GM18517 (cell line): ENCODE data around the gene OSBPL5.
"Not testable (repeated sequence)": the region's sequence is repeated elsewhere in the genome, so short reads cannot be mapped to it uniquely, and the experiment has no call there.

Source experiments
- ATAC-seq: cut with Tn5 transposase; IDR thresholded peaks from one replicate; pipeline ENCODE4 v1.9.1; 2021; ENCODE audit warnings: mild to moderate bottlenecking, moderate library complexity; ENCODE audit not compliant: unreplicated experiment

The OSBPL5 gene

DNA sequence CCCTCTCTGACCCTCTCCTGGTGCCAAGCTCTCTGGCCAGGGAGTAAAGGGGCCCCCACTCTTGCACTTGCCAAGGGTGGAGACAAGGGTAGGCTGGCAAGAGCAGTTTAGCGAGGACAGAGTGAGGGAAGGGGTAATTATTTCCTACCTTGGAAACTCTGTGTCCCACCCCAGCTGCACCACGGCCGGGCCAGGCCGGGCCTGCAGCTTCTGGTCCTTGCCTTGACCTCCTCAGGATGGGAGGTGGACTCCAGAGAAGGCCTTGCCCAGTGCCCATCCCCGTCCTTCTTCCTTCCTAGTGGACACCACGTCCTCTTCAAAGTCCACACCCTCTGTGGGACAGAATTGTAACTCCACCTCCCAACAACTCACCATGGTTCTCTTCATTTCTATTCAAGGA lies 18.4 kb upstream of the OSBPL5 start:
- no peak for ATAC-seq

DNA sequence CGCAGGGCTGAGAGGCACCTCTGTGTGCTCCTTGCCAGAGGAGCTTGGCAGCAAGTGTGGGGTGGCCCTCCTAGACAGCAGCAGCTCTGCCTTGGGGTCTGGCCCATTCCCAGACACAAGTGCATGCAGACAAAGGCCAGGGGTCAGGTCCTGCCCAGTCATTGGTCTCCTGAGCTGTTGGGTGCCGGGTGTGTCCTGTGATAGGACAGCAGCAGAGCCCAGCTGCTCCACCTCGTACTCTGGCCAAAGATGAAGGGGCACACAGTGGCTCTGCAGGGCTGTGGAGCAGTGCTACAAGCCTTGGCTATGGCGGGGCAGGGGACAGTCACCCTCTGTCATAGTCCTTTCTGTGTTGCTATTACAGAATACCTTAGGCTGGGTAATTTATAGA lies 17.3 kb upstream of the OSBPL5 start:
- no peak for ATAC-seq

DNA sequence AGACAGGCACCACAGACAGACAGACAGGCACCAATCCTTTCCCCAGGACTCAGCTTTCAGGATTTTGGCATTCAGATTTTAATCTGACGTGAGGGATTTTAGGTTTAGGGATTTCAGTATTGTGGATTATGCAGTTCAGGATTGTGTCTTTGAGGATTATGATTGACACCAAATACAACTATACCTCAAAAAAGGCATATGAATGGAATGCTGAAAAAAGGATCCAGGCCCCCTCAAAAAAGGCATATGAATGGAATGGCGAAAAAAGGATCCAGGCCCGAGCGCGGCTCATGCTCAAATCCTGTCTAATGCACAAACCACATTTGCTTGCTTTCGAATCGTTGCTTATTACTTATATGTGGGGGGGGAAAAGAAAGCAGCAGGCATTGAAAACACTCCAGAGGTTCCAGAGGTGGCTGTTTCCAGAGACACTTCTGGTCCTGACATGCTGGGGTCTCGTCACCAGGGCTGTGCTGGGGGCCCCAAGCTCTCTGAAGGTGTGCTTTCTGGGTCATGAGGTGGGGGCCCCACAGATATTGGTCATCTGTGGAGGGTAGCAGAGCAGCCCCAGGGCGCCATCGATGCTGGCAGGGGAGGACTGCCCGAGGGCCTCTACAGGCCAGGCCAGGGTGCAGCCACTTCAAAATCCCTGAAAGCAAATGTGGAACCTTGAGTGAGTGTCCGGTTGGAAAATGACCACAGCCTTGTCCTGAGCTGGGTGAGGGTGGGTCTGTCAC lies 16.8 kb upstream of the OSBPL5 start:
- no peak for ATAC-seq

DNA sequence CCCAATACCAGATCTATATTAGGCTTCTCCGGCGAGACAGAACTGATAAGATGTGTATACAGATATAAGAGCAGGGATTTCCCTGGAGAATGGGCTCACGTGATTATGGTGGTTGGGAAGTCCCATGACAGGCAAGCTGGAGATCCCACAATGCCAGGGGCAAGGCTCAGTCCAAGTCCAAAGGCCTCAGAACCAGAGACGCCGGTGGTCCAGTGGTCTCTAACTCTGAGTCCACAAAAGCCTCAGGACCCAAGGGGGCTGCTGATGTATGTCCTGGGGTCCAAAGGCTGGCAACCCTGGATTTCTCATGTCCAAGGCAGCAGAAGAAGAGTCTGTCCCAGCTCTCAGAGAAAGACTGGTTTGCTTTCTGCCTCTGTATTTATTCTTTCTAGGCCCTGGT lies 15.8 kb upstream of the OSBPL5 start:
- no peak for ATAC-seq

DNA sequence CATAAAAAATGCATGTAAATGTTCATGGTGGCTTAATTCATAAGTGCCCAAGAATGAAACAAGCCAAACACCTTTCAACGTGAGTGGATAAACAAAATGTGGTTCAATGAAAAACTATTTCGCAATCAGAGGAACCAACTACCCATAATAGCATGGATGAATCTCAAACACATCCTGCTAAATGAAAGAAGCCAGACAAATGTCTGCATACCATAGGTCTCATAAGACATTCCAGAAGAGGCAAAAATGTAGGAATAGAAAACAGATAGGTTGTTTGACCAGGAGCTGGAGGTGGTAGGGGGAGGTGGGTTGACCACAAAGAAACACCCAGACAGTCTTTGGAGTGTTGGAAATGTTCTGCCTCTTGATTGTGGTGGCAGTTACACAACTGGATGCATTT lies 13.2 kb upstream of the OSBPL5 start:
- ATAC-seq, result no peak

DNA sequence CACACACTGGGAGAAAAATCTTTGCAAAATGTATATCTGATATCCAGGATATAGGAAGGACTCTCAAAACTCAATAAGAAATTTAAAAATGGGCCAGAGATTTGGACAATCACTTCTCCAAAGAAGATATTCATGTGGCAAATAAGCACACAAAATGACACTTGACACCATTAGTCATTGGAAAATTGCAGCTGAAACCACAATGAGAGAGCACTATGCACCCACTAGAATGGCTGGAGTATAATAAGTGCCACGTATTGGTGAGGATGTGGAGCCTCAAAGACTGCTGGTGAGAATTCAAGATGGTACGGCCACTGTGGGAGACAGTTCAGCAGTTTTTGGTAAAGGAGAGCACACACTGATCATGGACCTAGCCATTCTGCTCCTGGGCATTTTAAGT lies 12.8 kb upstream of the OSBPL5 start:
- ATAC-seq, result no peak

DNA sequence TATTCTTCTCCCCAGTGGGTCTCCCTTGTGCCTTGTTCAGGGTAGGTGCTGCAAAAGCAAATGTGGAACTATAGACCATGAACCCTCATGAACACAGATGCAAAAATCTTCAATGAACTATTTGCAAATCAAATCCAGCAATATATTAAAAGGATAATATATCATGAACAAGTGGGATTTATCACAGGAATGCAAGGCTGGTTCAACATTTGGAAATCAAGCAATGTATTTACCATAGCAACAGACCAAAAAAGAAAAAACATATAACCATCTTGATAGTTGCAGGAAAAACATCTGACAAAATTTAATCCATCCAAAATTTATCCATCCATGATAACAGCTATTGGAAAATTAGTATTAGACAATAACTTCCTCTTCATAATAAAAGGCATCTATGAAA lies 11.4 kb upstream of the OSBPL5 start:
- no peak for ATAC-seq

DNA sequence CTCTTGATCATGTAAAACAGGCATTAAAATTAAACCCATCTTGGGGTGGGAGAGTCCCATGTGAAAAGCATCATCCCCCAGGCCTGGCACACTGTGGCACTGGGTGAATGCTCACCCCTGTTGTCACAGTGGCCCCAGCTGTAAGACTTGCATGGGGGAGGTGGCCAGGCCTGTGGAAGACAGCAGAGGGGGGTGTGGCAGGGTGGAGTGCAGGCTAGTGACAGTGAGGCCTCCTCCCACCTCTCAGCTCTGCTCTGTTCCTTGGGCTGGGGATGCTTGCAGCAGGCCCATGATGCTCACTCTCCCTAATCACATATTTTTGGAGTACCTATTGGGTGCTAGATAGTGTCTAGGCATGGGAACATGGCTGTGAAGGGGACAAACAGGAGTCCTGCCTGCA lies 10.1 kb upstream of the OSBPL5 start:
- ATAC-seq, result no peak

DNA sequence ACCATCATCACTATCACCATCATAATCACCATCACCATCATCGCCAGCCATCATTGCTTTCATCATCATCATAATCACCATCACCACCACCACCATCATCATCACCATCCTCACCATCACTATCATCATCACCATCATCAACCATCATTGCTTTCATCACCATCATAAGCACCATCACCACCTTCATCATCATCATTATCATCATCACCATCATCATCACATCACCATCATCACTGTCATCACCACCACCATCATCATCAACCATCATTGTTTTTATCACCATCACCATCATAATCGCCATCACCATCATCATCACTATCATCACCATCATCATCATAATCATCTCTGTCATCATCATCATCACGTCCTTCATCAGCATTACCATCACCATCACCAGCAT lies 9.3 kb upstream of the OSBPL5 start:
- ATAC-seq, result no peak

DNA sequence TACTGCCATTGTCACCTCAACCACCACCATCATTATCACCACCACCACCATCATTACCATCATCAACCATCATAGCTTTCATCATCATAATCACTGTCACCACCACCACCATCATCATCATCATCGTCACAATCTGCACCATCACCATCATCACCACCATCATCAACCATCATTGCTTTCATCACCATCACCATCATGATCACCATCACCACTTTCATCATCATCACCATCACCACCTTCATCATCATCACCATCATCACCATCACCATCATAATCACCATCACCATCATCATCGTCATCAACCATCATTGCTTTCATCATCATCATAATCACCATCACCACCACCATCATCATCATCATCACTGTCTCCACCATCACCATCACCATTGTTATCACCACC lies 8.7 kb upstream of the OSBPL5 start:
- ATAC-seq, result no peak

DNA sequence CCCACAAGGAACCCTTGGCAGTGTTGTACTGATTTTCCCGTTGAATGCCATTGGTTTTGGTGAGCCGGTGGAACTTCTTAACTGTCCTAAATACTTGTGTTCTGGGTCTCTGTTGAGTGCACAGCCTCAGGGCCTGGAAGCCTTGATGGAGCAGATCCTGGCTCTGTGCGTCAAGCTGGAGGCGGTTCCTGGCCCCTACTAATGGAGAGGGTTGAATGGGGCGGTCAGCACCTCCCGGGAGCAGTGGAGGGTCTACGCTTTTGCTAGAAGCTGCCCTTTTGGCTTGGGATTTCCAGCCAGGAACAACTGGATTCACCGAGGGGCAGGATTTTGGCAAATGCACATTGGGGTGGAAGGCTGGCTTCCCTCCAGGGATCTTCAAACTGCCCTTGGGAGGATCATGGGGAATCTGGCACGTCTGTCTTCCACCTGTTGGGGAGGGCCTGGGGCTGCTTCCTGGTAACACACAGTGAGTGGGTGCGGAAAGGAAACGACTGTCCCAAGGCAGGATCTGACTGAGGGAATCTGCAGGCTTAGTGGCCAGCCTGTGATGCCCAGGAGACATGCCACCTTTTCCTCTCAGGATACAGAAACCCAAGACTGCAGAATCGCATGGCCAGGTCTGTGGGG lies 6.9 kb upstream of the OSBPL5 start:
- ATAC-seq, result no peak

DNA sequence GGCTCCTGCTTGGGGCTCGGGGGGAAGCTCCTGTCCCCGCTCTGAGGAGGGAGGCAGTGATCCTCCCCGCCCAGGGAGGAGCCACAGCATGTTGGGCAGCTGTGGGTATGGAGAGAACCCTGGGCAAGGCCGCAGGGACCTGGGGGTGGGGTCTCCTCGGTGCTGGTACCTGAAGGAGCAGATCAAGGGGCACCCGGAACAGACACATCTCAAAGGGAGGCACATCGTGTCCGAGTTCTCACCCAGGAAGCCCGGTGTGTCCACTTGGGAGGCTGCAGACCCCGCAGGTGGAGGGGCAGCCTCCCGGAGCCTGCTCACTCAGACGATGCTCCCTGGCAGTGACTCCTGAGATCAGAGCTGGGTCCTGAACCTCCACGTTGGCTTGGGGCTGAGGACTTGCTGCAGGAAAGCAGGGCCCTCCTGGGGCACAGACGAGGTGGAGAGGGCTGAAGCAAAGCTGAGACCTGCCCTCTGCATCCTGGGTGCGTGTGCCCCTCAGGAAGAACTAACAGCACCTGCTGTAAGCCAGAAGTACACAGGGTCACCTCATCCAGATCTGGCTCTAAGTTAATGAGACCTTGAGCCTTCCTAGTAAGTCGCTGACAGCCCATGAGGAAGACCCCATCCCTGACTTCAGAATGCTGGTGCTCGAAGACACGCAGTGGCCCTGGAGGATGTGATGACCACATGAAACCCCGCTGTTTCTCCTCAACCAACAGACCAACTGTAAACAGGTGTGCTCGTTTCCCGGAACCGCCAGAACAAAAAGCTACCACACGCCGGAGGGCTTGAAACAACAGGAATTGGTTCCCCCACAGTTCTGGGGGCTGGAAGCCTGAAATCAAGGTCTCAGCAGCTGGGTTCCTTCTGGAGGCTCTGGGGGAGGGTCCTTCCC lies 5.9 kb upstream of the OSBPL5 start:
- no peak for ATAC-seq

DNA sequence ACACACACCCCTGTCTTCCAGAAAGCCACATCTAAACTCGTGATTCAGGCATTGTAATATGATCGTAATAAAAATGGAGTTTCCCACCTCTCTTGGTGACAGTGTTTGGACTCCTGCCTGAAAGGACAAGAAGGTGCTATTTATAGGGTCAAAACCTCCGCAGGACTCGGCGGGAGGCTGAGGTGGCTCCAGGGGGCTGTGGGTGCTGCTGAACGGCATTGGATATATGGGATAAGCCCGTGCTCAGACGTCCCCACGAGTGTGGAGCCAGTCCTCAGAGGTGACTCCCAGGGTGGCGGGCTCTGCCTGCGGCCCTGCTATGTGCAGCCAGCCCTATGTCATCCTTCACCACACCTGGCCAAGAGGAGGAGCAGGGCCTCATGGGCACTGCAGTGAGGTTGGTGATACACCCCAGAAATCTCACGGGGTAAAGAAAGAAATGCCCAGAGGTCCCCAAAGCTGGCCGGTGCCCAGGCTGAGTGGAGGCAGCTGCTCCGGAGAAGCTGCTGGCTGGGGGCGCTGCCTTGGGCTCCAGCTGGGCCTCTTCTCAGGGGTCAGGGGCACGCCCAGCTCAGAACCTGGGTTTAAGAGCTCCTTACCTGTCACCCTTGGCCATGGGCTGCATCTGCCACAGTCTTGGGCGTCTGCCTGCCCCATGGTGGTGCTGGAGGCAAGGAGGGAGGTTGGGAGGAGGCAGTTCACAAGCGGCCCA lies 5.1 kb upstream of the OSBPL5 start:
- ATAC-seq, result no peak

DNA sequence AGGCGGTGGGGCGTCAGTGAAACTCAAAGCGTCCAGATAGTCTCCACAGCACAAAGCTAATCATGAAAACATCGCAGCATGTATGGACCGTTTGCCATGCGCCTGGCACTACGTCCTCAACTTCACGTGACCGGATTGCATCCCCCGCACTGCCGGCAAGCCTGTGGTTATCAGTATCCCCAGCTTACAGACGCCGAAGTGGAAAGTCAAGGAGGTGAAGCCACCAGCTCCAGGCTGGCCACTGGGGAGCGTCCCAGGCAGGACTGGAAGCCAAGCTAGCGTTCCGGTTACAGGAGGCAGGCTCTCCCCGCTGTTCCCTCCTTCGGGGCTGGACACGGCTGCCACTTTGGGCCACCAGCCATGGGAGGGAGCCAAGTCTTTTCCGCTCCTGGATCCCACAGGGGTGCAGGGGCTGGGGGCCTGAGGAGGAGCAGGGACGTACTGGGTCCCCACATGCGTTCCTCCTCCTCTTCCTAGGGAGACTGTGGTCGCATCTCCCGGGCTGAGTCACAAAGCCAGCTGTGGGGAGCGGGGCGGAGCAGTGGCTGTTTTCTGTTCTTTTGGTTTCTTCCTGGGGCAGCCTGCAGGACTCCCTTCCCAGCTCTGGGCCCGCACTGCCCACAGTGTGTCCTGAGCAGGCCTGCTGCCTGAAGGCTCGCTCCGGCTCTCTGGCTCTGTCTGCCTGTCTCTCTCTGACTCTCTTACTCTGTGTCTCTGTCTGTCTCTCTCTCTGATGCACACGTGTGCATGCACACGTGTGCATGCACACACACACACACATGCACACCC lies 4.3 kb upstream of the OSBPL5 start:
- ATAC-seq, result no peak

DNA sequence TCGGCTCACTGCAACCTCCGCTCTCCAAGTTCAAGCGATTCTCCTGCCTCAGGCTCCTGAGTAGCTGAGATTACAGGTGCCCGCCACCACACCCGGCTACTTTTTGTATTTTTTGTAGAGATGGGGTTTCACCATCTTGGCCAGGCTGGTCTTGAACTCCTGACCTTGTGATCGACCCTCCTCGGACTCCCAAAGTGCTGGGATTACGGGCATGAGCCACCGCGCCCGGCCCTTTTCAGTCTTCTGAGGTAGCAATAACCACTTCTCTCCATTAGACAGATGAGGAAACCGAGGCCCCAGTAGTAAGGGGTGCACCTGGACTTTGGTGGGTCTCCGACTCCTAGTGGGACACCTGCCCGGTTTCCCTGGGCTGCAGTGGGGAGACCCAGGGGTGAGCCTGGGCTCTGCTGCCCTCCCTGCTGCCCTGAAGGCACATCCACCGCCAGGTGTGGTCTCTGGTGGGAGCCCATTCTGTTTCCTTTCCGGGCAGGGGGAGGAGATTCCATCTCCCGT lies 3.7 kb upstream of the OSBPL5 start:
- not testable (repeated sequence) for ATAC-seq

DNA sequence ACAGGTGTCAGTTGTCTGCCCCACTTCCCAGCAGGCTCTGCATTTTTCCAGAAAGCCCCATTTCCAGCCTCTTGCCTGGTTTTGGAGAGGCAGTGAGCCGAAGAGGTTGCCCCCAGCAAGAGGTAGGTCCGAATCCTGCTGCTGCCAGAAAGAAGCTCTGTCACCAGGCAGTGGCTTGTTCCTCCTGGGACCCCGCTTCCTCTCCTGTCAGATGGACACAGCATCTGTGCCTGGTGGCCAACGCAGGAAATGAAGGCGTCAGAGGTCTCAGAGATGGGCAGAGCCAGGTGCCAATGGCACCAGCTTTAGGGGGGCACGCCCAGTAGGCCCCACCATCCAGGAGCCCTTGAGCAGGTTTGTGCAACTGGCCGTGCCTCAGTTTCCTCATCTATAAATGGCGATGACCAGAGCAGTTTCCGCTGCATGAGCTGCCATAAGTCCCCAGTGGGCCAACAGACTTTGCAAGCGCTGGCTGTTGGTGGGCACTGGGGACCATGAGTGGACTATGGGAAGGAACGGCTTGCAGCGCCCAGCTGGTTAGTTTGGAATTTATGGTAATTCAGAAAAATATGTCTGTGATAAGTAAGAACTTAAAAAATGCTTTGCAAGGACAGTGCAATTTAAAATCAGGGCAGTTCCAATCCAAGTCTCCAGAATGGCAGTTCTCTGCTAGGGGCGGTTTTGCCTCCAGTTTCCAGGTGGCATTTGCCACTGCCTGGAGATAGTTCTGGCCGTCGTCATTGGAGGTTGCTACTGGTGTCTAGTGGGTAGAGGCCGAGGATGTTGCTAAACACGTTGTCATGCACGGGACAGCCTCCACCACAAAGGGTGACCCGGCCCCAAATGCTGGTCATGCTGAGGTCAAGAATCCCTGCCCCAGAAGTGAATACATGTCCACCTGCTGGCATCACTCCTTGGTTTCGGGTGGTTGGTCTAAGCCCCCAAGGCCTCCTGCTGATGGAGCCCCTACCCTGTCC lies 2.3 kb upstream of the OSBPL5 start:
- no peak for ATAC-seq

DNA sequence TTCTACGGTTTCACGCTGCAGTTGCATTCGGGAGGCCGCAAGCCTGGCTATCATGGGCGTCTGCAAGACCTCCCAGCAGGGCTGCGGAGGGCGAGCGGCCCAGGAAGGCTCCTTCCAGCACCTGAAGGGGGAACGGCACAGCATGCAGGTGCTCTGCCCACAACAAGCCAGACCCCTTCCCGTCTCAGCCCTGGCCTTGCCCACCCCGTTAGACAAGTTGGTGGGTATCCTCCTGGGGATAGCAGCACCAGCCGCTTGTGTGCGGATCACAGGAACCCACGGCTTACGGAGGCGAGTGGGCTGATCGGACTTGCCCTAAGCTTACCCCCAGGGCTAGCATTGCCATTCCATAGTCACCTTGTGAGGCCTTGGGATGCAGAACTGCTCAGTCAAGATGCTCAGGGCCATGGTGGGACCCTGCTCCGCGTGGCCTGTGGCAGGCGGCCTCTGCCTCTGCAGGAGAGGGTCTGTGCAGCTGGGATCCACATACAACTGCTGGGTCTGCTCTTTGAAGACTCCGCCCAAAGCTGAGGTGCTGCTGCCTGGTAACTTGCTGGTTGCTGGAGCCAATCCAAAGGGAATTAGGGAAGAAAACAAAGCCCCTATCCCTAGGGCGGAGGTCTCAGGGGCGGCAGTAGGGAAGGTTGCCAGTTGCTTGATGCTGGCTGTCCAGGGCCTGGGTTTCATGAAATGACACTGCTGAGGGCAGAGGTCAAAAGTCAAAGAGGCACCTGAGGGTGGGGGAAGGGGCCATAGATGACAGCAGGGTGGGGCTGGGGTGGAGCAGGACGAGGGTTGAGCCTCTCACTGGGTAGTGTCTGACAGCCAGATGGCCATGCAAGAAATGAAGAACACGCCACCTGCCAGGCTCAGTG lies 1.4 kb upstream of the OSBPL5 start:
- no peak for ATAC-seq

DNA sequence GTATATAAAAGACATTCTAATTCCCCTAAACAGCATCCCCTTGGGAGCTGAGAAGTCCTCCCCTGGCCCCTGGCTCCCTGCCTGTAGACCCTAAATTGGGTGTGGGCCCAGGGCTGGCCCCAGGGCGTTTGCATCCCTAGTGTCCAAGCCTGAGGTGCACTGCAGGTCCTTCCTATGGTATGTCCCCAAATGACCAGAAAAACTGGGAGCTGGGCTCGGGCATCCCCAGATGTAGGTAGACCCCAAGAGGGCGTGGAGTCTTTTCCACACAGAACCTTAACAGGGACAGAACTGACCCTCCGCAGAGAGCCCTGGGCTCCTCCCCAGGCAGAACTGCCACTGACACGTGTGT lies 782 bp upstream of the OSBPL5 start:
- no peak for ATAC-seq
